GM19351 (cell line): ENCODE measurements around the gene BBS2.

Experiments
- ATAC-seq: cut with Tn5 transposase; IDR thresholded peaks from one replicate; pipeline ENCODE4 v1.9.1; 2021; ENCODE audit warnings: mild to moderate bottlenecking, moderate library complexity; ENCODE audit not compliant: unreplicated experiment

BBS2 gene

GRCh38 chr16:56478281-56479049 lies 41.4 kb downstream of the BBS2 start:
- no peak for ATAC-seq

DNA sequence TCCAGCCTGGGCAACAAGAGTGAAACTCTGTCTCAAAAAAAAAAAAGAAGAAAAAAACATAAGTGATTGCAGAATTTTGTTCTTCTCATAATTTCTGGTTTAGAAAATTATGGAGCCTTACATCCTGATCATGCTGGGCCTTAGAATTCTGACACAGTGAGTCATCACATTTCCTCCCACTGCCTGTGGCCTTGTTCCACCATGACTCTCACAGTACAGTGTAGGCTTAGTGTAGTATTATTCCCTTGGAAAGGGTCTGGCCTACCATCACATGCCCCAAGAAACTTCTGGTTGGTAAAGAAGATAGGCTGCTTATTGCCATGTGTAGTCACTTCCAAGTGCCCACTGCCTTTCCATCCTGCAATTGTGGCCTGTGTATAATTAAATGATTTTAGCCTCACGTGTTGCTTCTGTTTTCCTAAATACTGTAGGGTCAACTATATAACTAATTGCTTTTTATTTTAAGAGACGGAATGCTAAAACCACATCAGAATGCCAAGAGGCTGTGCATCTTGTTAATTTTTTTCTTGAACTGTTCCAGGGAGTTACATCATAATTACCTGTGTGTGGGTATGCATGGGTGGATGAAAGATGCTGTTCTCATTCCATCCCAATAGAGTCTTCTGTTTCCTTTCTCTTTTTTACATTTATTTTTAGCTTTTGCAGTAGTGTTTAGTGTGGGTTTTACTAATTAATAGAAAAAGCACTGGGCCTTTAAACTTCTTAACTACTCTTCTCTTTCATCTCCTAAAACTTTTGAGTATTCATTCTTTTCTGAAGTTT lies 42.5 kb downstream of the BBS2 start:
- no peak for ATAC-seq

DNA sequence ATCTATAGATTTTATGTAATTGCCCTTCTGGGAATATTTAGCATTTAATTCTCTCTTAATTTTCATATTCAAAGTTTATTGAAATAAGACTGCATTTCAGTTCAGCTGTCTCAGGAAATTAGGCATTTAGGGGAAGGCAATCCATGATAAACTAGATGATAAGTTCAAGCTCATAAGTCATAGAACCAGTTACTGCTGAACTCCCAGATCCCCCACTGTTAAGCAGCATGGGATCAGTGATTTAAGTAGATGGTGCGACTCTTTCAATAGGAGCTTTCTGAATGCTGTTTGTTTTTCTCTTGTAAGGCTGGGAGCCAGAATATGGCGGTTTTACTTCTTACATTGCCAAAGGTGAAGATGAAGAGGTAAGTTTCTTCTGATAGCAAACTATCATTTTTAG lies 44.6 kb downstream of the BBS2 start:
- no peak for ATAC-seq

DNA sequence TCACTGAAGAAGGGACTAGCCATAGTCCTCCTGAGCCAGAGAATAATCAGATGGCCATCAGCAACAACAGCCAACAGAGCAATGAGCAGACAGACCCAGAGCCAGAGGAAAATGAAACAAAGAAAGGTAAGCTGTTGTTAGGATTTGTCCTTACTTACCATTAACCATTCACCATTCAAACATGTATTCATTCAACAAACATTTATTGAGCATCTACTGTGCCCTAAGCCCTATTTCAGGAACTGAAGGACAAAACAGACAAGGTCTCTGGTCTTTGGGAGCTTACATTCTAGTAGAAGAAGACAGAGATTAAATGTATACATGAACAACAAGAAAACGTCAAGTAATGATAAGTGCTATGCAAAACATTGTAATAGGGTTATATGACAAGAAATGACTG lies 49.2 kb downstream of the BBS2 start:
- no peak for ATAC-seq

DNA sequence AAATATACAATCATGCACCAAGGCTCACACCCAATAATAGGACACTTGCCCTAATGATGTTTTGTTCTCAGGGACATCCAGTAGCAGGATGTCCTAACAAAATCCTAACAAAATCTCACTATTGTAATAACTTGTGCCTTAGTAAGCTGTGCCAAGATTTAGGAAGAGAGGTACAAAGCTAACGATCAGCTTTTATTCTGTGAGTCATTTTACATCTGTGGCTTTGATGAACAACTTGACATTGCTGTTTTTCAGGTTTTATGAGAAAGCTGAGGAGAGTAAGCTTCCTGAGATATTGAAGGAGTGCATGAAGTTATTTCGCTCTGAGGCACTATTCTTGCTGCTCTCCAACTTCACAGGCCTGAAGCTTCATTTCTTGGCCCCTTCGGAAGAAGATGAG lies 49.6 kb downstream of the BBS2 start:
- ATAC-seq, result no peak

- no peak for ATAC-seq
Measured at GRCh38 chr16:56469748-56470147, 50.1 kb downstream of the BBS2 start.

GRCh38 chr16:56468800-56469199 lies 51.0 kb downstream of the BBS2 start:
- ATAC-seq, result no peak

DNA sequence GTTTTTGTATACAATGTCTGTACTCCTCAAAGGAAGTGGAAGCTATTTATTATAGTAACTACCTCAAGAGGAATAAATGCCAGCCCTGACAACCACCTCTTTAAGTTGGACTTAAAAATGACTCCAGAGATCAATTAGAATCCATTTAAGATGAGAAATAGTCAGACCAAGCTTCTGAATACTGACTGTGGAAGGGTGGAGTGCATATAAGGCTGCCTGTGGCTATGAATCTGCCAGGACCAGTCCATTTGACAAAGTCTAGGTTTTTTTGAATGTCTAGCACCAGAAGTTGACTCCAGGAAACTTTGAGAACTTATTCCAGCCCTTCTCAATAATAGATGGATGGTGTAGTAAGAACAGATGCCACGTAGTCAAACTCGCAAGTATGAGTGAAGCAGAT lies 53.5 kb downstream of the BBS2 start:
- no peak for ATAC-seq

GRCh38 chr16:56463153-56463552 lies 56.7 kb downstream of the BBS2 start:
- ATAC-seq, result no peak

- no peak for ATAC-seq
Measured at GRCh38 chr16:56462064-56462796, 57.6 kb downstream of the BBS2 start.

DNA sequence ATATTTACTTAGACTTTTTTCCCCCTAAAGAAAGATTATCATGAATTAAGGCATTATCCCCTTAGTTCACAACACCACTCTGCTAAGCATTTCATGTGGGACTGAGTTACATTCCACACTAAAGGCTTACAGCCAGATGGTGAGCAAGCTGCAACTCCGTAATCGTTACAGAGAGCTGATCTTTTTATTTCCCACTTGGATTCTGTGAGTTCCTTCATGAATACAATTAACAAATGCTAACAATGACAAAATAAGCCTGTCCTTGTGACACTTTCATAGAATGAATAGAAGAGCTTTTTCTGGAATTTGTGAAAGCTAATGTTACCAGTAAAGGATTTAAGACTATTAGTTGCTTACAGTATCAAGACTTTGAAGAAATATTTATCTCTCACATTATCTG lies 59.7 kb downstream of the BBS2 start:
- ATAC-seq, result no peak

- no peak for ATAC-seq
Measured at GRCh38 chr16:56457927-56458470, 61.8 kb downstream of the BBS2 start.

DNA sequence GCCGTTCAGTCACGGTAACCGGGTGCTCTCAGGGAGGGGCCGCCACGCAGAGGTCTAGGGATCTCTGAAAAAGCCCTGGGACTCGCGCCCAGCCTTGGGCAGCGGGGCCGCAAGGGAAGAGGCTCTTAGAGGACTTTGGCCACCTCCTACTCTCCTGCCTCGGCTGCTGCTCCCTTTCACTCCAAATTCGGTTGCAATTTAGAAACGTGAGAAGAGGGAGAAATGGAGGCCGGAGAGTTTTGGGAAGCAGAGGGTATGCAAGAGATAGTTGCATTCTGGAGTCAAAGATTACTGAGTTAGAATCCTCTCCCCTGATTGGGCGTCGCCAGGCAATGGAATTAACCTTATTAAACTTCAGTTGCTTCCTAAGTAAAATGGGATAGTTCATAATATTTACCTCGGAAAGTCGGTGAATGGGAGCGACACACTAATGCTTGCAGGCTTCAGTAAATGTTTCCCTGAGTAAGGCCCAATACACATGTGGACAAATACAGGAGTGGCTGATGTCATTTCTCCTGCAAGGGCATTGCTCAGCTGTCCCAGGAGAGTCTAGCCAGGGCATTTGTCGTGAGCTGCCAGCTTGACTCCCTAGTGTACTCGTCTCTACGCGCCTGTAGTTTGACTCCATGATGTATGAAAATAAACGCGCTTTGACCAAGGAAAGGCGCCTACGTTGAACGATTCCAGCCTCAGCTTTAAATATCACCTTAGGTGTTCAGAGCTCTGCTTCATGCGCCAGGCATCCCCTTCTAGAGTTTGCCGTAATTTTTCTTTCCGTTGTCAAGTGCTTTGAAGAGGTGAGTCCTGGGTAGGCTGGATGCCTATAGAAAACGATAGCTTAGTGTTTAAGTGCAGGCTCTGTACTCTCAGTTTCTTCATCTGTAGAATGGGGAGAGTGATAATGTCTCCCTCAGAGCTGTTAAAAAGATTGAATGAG lies 67.8 kb downstream of the BBS2 start:
- peak; percentile 36 for ATAC-seq

DNA sequence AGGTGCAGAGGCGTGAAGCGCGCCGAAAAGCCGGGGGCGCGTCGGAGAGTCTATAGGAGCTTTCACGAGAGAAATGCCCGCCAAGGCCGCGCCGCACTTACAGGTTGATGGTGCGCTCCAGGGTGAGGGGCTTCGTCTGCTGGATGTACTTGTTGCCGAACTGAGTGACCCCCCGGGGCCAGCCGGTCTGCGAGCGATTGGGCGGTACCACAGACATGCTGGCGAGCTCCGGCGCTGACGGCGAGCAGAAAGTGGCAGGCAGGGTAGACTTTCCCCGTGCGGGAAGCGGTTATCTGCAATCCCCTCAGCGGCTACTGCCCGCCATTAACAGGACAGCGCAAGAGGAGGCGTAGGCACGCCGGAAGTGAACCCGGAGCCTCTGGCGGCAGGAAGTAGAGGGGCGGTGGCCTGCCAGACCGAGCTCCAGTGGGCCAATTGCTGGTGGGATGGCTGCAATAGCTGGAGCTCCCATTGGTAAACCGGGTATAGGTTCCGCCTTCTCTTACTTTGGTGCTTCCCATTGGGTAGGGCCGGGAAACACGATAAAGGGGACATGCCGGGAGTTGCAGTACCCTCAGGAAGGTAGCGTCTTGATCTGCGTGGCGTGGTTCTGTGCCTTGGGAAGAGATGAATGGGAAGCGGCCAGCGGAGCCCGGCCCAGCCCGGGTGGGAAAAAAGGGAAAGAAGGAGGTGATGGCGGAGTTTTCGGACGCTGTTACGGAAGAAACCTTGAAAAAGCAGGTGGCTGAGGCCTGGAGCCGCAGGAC lies 68.7 kb downstream of the BBS2 start, which contains the start of the genes NUDT21 and OGFOD1:
Gene NUDT21 (minus strand): TSS at position 347 of the 767 bp plus-strand sequence. CDS start 130 bp downstream, at position 217.
Gene OGFOD1 (plus strand): TSS at position 569 of the 767 bp plus-strand sequence. CDS start 59 bp downstream, at position 628.
- peak; percentile 95 for ATAC-seq

DNA sequence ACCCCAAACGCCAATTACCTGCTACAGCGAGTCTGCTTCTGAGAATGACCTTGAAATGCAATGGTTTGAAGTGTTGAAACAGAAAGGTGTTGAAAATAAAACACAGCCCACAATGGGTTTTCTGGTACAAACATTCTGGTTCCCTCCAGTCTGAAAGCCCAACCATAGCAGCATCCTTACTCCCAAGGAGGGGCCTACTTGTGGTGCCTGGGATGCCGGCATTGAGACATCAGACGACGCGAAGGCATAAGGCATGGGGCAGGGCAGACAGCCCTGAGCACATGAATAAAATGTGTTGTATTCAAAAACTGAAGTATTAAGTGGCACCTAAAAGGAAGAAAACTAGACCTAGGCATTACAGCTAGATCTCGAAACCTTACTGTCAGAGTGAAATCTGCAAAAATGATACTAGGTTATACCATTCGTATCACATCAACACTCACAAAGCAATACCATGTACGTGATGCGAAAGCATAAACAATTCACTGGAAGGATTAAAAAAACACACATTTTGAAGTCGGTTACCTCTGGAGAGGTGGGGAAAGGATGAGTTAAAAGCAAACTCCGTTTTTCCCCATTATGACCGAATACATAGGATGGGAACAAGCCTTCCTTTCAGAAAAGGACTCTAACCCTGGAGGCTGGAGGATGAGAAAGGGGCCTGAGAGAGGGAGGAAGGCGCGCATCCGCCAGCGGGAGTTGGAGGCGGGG lies 69.4 kb downstream of the BBS2 start:
- ATAC-seq, result peak; percentile 31

- ATAC-seq, result no peak
Measured at GRCh38 chr16:56448005-56448404, 71.8 kb downstream of the BBS2 start.

GRCh38 chr16:56447286-56447685 lies 72.5 kb downstream of the BBS2 start:
- no peak for ATAC-seq

GRCh38 chr16:56438038-56438437 lies 81.8 kb downstream of the BBS2 start:
- no peak for ATAC-seq

DNA sequence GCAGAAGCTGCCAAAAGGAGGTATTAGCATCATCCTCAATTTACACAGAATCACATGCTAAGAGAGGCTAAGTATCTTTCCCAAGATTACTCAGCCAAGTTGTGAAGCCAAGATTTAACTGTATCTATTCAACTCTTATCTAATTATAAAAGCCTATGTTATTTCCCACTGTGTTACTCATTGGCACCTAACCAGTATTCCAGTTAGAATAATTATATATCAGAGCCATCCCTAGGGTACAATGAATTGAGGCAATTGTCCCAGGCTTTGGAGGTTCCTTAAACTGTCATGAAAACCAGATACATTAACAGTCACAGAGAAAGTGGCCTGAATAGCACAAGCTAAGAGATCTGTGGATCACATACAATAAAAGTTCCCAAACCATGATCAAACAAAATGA lies 83.6 kb downstream of the BBS2 start:
- no peak for ATAC-seq
